ENCODE data around the gene KIAA0040. TPM values are rescaled to one million over a fixed set of nuclear protein-coding genes. Genes with fewer than 3 reads are reported as not detected.
"Not testable (repeated sequence)": the region's sequence is repeated elsewhere in the genome, so short reads cannot be mapped to it uniquely, and the experiment has no call there.

KIAA0040 gene
- total and polyA plus RNA-seq, 4 donors: 4.6 to 12.0 (median 5.7) TPM

DNA sequence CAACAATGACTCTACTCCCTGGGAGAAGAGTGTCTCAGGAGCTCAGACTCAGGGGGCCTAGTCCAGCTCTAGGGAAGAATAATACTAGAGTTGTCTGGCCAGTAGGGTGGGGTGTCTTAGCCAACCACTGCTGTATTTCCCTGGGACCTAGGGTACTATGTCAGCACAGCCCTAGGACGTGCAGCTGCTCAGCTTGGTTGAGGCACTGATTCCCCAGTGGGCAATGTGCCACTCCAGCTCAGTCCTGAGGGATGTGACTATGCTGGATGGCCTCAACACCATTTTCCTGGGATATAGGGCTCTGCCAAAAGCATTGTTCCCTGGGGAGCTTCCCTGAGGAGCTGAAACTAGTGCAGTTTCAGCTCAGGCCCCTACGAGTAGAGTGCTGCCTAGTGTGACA, 77.6 kb downstream of the KIAA0040 start:
- no peak for TF ChIP-seq RAD21 (IDR thresholded peaks at IDR 0.05)
- TF ChIP-seq NR2F2 (IDR thresholded peaks at IDR 0.05): no peak
- TF ChIP-seq FOXA1 (IDR thresholded peaks at IDR 0.05): no peak
- no peak for TF ChIP-seq EGR1 (IDR thresholded peaks at IDR 0.05; ENCODE audit: low read depth in 2 of 2)
- TF ChIP-seq, protein P1, sequence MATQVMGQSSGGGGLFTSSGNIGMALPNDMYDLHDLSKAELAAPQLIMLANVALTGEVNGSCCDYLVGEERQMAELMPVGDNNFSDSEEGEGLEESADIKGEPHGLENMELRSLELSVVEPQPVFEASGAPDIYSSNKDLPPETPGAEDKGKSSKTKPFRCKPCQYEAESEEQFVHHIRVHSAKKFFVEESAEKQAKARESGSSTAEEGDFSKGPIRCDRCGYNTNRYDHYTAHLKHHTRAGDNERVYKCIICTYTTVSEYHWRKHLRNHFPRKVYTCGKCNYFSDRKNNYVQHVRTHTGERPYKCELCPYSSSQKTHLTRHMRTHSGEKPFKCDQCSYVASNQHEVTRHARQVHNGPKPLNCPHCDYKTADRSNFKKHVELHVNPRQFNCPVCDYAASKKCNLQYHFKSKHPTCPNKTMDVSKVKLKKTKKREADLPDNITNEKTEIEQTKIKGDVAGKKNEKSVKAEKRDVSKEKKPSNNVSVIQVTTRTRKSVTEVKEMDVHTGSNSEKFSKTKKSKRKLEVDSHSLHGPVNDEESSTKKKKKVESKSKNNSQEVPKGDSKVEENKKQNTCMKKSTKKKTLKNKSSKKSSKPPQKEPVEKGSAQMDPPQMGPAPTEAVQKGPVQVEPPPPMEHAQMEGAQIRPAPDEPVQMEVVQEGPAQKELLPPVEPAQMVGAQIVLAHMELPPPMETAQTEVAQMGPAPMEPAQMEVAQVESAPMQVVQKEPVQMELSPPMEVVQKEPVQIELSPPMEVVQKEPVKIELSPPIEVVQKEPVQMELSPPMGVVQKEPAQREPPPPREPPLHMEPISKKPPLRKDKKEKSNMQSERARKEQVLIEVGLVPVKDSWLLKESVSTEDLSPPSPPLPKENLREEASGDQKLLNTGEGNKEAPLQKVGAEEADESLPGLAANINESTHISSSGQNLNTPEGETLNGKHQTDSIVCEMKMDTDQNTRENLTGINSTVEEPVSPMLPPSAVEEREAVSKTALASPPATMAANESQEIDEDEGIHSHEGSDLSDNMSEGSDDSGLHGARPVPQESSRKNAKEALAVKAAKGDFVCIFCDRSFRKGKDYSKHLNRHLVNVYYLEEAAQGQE (IDR thresholded peaks at IDR 0.05): no peak
- TF ChIP-seq, protein P2, sequence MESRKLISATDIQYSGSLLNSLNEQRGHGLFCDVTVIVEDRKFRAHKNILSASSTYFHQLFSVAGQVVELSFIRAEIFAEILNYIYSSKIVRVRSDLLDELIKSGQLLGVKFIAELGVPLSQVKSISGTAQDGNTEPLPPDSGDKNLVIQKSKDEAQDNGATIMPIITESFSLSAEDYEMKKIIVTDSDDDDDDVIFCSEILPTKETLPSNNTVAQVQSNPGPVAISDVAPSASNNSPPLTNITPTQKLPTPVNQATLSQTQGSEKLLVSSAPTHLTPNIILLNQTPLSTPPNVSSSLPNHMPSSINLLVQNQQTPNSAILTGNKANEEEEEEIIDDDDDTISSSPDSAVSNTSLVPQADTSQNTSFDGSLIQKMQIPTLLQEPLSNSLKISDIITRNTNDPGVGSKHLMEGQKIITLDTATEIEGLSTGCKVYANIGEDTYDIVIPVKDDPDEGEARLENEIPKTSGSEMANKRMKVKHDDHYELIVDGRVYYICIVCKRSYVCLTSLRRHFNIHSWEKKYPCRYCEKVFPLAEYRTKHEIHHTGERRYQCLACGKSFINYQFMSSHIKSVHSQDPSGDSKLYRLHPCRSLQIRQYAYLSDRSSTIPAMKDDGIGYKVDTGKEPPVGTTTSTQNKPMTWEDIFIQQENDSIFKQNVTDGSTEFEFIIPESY (IDR thresholded peaks at IDR 0.05): no peak
- no peak for TF ChIP-seq FOXA2 (IDR thresholded peaks at IDR 0.05)
- TF ChIP-seq GABPA (IDR thresholded peaks at IDR 0.05 in 1 of 2, conservative IDR thresholded peaks at IDR 0.05 in 1 of 2): no peak
- TF ChIP-seq SP1 (IDR thresholded peaks at IDR 0.05): no peak
- TF ChIP-seq JUND (IDR thresholded peaks at IDR 0.05): no peak
- TF ChIP-seq, protein P3, sequence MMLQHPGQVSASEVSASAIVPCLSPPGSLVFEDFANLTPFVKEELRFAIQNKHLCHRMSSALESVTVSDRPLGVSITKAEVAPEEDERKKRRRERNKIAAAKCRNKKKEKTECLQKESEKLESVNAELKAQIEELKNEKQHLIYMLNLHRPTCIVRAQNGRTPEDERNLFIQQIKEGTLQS (IDR thresholded peaks at IDR 0.05): no peak
- 85% methylated on average over 2 of the region's 2 CpGs for WGBS
- H3K9me3 ChIP-seq (ENCODE audit: control insufficient read depth in 4 of 4, low read length in 3 of 4): peaks cover 0 to 7% (median 4%) of the 10 kb centered on the region in 4 donors

DNA sequence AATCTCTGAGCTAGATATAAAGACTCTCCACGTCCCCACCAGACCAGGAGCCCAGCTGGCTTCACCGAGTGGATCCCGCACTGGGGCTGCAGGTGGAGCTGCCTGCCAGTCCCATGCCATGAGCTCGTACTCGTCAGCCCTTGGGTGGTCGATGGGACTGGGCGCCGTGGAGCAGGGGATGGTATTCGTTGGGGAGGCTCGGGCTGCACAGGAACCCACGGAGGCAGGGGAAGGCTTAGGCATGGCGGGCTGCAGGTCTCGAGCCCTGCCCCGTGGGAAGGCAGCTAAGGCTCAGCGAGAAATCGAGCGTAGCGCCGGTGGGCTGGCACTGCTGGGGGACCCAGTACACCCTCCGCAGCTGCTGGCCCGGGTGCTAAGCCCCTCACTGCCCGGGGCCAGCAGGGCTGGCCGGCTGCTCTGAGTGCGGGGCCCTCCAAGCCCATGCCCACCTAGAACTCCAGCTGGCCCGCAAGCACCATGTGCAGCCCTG, 84.2 kb downstream of the KIAA0040 start:
- H3K9me3 ChIP-seq (ENCODE audit: control insufficient read depth in 4 of 4, low read length in 3 of 4); H3K4me3 ChIP-seq (ENCODE audit: low read depth in 1 of 3, low read length in 3 of 3); DNase-seq (ENCODE audit: low spot score); H3K36me3 ChIP-seq (ENCODE audit: control insufficient read depth in 4 of 4, insufficient read depth in 3 of 4, low read depth in 1 of 4, low read length in 3 of 4); H3K4me1 ChIP-seq (ENCODE audit: control insufficient read depth in 4 of 4, insufficient read depth in 4 of 4, low read length in 3 of 4); H3K9ac ChIP-seq (ENCODE audit: low read depth in 1 of 2, low read length in 2 of 2); H3K27ac ChIP-seq (ENCODE audit: low read depth in 1 of 2, low read length in 2 of 2); H3K27me3 ChIP-seq (ENCODE audit: control insufficient read depth in 4 of 4, insufficient read depth in 4 of 4, low read length in 3 of 4): not testable (repeated sequence)
- WGBS: 94% methylated on average over 23 of the region's 25 CpGs

More for the DNA sequence above, 77.6 kb downstream of the KIAA0040 start:
- no peaks in the 10 kb centered on the region for H3K27me3 ChIP-seq (ENCODE audit: control insufficient read depth in 4 of 4, insufficient read depth in 4 of 4, low read length in 3 of 4)
- H3K36me3 ChIP-seq (ENCODE audit: control insufficient read depth in 4 of 4, insufficient read depth in 3 of 4, low read depth in 1 of 4, low read length in 3 of 4): no peaks in the 10 kb centered on the region
- no peak overlapping the region for H3K27ac ChIP-seq (ENCODE audit: low read depth in 1 of 2, low read length in 2 of 2)
- DNase-seq (ENCODE audit: low spot score): no peak
- H3K4me1 ChIP-seq (ENCODE audit: control insufficient read depth in 4 of 4, insufficient read depth in 4 of 4, low read length in 3 of 4): no peaks in the 10 kb centered on the region
- no peak overlapping the region for H3K9ac ChIP-seq (ENCODE audit: low read depth in 1 of 2, low read length in 2 of 2)
- no peak overlapping the region for H3K4me3 ChIP-seq (ENCODE audit: low read depth in 1 of 3, low read length in 3 of 3)

Other genes with a start within 250 kb of the KIAA0040 start
- 10 to 100 TPM; 39.2 to 81.2 TPM for gene CACYBP, start 192.8 kb downstream of the KIAA0040 start, total RNA-seq
- 10 to 100 TPM; 26.4 to 34.0 TPM for gene CACYBP, start 192.8 kb downstream of the KIAA0040 start, polyA plus RNA-seq
- 10 to 100 TPM; 14.9 to 23.0 TPM for gene MRPS14, start 169.4 kb downstream of the KIAA0040 start, total RNA-seq
- gene MRPS14, start 169.4 kb downstream of the KIAA0040 start, polyA plus RNA-seq: 10 to 100 TPM; 21.8 to 41.4 TPM
- 1 to 10 TPM; 1.3 to 1.8 TPM for gene TNN, start 124.9 kb downstream of the KIAA0040 start, total RNA-seq
- under 1 TPM; 0.11 to 0.27 TPM for gene TNN, start 124.9 kb downstream of the KIAA0040 start, polyA plus RNA-seq